Stomach (tissue), 9 donors: Measurements from ENCODE around the gene CES4A. TPM values are rescaled to one million over a fixed set of nuclear protein-coding genes. Genes with fewer than 3 reads are reported as not detected.
A peak's percentile ranks its signal among the peaks of the same experiment; 100 is the strongest.

Experiments used
- DNase-seq, 2 donors: peaks; one replicate each; pipeline versions ENCODE4 v3.0.0 to v3.0.0-alpha.2; 2013 to 2019
- H3K27ac ChIP-seq, 5 donors: fragments of 200-600 bp in 4 of 5; sonication (generic) in 4 of 5; one replicate each; pipeline ENCODE4 v1.5.1; 2013 to 2019; ENCODE audit warnings: mild to moderate bottlenecking in 1 of 5, moderate library complexity in 1 of 5
- H3K27me3 ChIP-seq, 3 donors: fragments of 200-600 bp; sonication (generic); one replicate each; pipeline ENCODE4 v1.5.1; 2017 to 2019; ENCODE audit warnings: mixed run types in 1 of 3
- H3K36me3 ChIP-seq, 4 donors: fragments of 200-600 bp; sonication (generic); 1 replicate in 3 of 4; 2 replicates in 1 of 4; pipeline ENCODE4 v1.5.1; 2016 to 2019
- H3K4me1 ChIP-seq, 4 donors: fragments of 200-600 bp; sonication (generic); one replicate each; pipeline ENCODE4 v1.5.1; 2016 to 2019
- H3K4me3 ChIP-seq, 4 donors: fragments of 200-600 bp; sonication (generic) in 3 of 4; one replicate each; pipeline ENCODE4 v1.5.1; 2016 to 2019; ENCODE audit warnings: mild to moderate bottlenecking in 1 of 4
- H3K9me3 ChIP-seq, 4 donors: fragments of 200-600 bp; sonication (generic); one replicate each; pipeline ENCODE4 v1.5.1; 2016 to 2019
- EP300 ChIP-seq: sonication (generic); formaldehyde crosslinking; IDR thresholded peaks from one replicate; pipeline ENCODE4 v1.6.1; 2017; ENCODE audit warnings: antibody characterized with exemption
- POLR2A ChIP-seq, 4 donors: fragments of 450-650 bp; IDR thresholded peaks; one replicate each; pipeline ENCODE4 v1.6.1; 2016; ENCODE audit warnings: antibody characterized with exemption in 4 of 4, control low read depth in 2 of 4, mild to moderate bottlenecking in 1 of 4, moderate library complexity in 1 of 4
- POLR2AphosphoS5 ChIP-seq, 3 donors: sonication (generic); formaldehyde crosslinking; IDR thresholded peaks; one replicate each; pipeline ENCODE4 v1.6.1; 2016; ENCODE audit warnings: antibody characterized with exemption in 3 of 3
- WGBS, 5 donors: extraction: QIAGEN DNeasy Blood & Tissue Kit in 3 of 5; methylation state at CpG; one replicate each; pipeline versions ENCODE4 v1.1.5 to v1.1.7; 2013 to 2018; 5-methylcytosine and 5-hydroxymethylcytosine counted together
- intact Hi-C: fragments of 100-400 bp; cut with DNase I; formaldehyde crosslinking; loops from one replicate; pipeline ENCODE4 v1.15.1; 2023; ENCODE audit warnings: low total_unique reads
- polyA plus RNA-seq, 3 donors: library from polyadenylated mRNA; stranded (reverse); fragments of 200-250 nt; gene quantifications; one replicate each; pipeline ENCODE4 v1.2.3, GENCODE V29; 2013
- total RNA-seq, 5 donors: library from RNA; depleted of rRNA; stranded (reverse); fragments of >200 nt; gene quantifications; one replicate each; pipeline versions ENCODE4 v1.1.0 to v1.2.3, GENCODE V29; 2014 to 2016
- TF ChIP-seq, protein P1 (sequence below), 7 experiments: fragments of 450-650 bp in 4 of 7; fragments of 200-600 bp in 3 of 7; sonication (generic) in 3 of 7; IDR thresholded peaks; one replicate each; pipeline ENCODE4 v1.5.1; 2016 to 2019; ENCODE audit warnings: antibody characterized with exemption in 7 of 7, control low read depth in 2 of 7, mild to moderate bottlenecking in 1 of 7
- donor health status: healthy with polysubstance abuse.
- donor health status: Bipolar disorder and iron deficiency.
- donor health status: healthy.

Gene CES4A
- total and polyA plus RNA-seq, 8 donors: 3.2 to 22.3 (median 5.5) TPM

- no peaks in the 10 kb centered on the region for H3K9me3 ChIP-seq
- no peak overlapping the region for H3K4me3 ChIP-seq
- 89 to 100% (median 96%) methylated on average over 1 of the region's 1 CpG for WGBS, 5 donors
- TF ChIP-seq EP300 (no peak), POLR2A (IDR thresholded peaks at IDR 0.05) (no peak), POLR2AphosphoS5 (IDR thresholded peaks at IDR 0.05) (no peak)
- no peaks in the 10 kb centered on the region for H3K27me3 ChIP-seq
- intact Hi-C loops: no loop called here
- DNase-seq: peak in 1 of 2 donors; percentile 1
- H3K27ac ChIP-seq: no peak overlapping the region
- H3K36me3 ChIP-seq: no peaks in the 10 kb centered on the region
- peaks cover 5 to 30% (median 25%) of the 10 kb centered on the region in 4 donors for H3K4me1 ChIP-seq
These were observed 35.3 kb downstream of the CES4A start for GRCh38 chr16:67023689-67024088.

GRCh38 chr16:67024384-67025209 is 36.2 kb downstream of the CES4A start:
- Histone ChIP-seq H3K36me3 (no peaks in the 10 kb centered on the region), H3K4me1 (peaks cover 5 to 30% (median 25%) of the 10 kb centered on the region in 4 donors), H3K4me3 (no peak overlapping the region), H3K27ac (no peak overlapping the region), H3K27me3 (no peaks in the 10 kb centered on the region), H3K9me3 (no peaks in the 10 kb centered on the region)
- intact Hi-C loops: no loop called here
- DNase-seq: peak in 1 of 2 donors; percentile 64
- 53 to 83% (median 63%) methylated on average over 4 of the region's 4 CpGs for WGBS, 5 donors
- TF ChIP-seq POLR2A (IDR thresholded peaks at IDR 0.05) (no peak), EP300 (no peak), POLR2AphosphoS5 (IDR thresholded peaks at IDR 0.05) (no peak)
- TF ChIP-seq, protein P1, sequence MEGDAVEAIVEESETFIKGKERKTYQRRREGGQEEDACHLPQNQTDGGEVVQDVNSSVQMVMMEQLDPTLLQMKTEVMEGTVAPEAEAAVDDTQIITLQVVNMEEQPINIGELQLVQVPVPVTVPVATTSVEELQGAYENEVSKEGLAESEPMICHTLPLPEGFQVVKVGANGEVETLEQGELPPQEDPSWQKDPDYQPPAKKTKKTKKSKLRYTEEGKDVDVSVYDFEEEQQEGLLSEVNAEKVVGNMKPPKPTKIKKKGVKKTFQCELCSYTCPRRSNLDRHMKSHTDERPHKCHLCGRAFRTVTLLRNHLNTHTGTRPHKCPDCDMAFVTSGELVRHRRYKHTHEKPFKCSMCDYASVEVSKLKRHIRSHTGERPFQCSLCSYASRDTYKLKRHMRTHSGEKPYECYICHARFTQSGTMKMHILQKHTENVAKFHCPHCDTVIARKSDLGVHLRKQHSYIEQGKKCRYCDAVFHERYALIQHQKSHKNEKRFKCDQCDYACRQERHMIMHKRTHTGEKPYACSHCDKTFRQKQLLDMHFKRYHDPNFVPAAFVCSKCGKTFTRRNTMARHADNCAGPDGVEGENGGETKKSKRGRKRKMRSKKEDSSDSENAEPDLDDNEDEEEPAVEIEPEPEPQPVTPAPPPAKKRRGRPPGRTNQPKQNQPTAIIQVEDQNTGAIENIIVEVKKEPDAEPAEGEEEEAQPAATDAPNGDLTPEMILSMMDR (IDR thresholded peaks at IDR 0.05): no peak

- no peak for TF ChIP-seq POLR2A (IDR thresholded peaks at IDR 0.05)
- TF ChIP-seq, protein P1 (IDR thresholded peaks at IDR 0.05): no peak
- no peak for TF ChIP-seq POLR2AphosphoS5 (IDR thresholded peaks at IDR 0.05)
- no peaks in the 10 kb centered on the region for H3K27me3 ChIP-seq
- no peaks in the 10 kb centered on the region for H3K9me3 ChIP-seq
- intact Hi-C loops: no loop called here
- no peak for DNase-seq
- no peak overlapping the region for H3K27ac ChIP-seq
- no peak overlapping the region for H3K4me3 ChIP-seq
- peaks cover 6 to 32% (median 28%) of the 10 kb centered on the region in 4 donors for H3K4me1 ChIP-seq
- H3K36me3 ChIP-seq: no peaks in the 10 kb centered on the region
These were observed 36.8 kb downstream of the CES4A start for GRCh38 chr16:67025210-67025550.

DNA sequence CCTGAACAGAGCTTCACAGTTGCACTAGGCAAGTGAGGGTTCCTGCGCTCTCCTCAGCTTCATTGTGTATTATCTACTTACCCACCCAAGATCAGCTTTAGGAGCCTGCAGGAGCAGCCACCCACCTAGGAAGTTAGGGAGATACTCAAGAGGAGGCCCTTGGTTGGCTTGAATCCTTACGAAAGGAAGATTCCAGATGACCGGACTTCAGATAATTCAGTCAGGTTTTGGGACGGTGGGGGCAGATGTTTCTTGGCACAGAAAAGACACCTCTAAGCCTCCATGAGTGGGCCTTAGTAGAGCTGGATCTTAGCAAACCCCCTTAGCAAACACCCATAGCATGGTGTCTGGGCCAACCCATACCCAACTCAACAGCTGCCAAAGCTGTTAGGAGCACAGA is 38.2 kb downstream of the CES4A start:
- WGBS, 5 donors: 87 to 99% (median 92%) methylated on average over 4 of the region's 4 CpGs
- H3K4me1 ChIP-seq: peaks cover 20 to 45% (median 41%) of the 10 kb centered on the region in 4 donors
- no peak for DNase-seq

More for the DNA sequence above, 38.2 kb downstream of the CES4A start:
- intact Hi-C loops: no loop called here
- no peak overlapping the region for H3K4me3 ChIP-seq
- peaks cover 0 to 4% (median 0%) of the 10 kb centered on the region in 4 donors for H3K36me3 ChIP-seq
- no peaks in the 10 kb centered on the region for H3K9me3 ChIP-seq
- TF ChIP-seq POLR2AphosphoS5 (IDR thresholded peaks at IDR 0.05) (no peak), POLR2A (IDR thresholded peaks at IDR 0.05) (no peak), EP300 (no peak)
- TF ChIP-seq, protein P1 (IDR thresholded peaks at IDR 0.05): no peak
- no peaks in the 10 kb centered on the region for H3K27me3 ChIP-seq
- H3K27ac ChIP-seq: no peak overlapping the region
